ENCODE data around the gene ZNF467.

Gene ZNF467

GRCh38 chr7:149773446-149774236 is at the start of gene ZNF467:
Gene ZNF467 (minus strand): TSS chr7:149773588. CDS start chr7:149771032, 2,556 bp downstream.
- no peak for DNase-seq (ENCODE audit: low read depth)
- H3K4me3 ChIP-seq (ENCODE audit: low read length) = peak within 1 kb of the TSS; percentile 56
- TF ChIP-seq CTCF (IDR thresholded peaks at IDR 0.05; ENCODE audit: insufficient read depth, low read depth, low read length, missing control alignments) = no peak

GRCh38 chr7:149822353-149822943 is 49.1 kb upstream of the ZNF467 start:
- no peak for DNase-seq (ENCODE audit: low read depth)
- TF ChIP-seq CTCF (IDR thresholded peaks at IDR 0.05; ENCODE audit: insufficient read depth, low read depth, low read length, missing control alignments) = no peak
- H3K4me3 ChIP-seq (ENCODE audit: low read length) = no peak overlapping the region

- H3K4me3 ChIP-seq (ENCODE audit: low read length) = no peak overlapping the region
- no peak for TF ChIP-seq CTCF (IDR thresholded peaks at IDR 0.05; ENCODE audit: insufficient read depth, low read depth, low read length, missing control alignments)
- DNase-seq (ENCODE audit: low read depth) = no peak
Observed at GRCh38 chr7:149821191-149822148, 48.1 kb upstream of the ZNF467 start.

GRCh38 chr7:149820622-149821190 is 47.3 kb upstream of the ZNF467 start:
- no peak for TF ChIP-seq CTCF (IDR thresholded peaks at IDR 0.05; ENCODE audit: insufficient read depth, low read depth, low read length, missing control alignments)
- DNase-seq (ENCODE audit: low read depth) = no peak

GRCh38 chr7:149819961-149820340 is 46.6 kb upstream of the ZNF467 start:
- DNase-seq (ENCODE audit: low read depth) = no peak
- H3K4me3 ChIP-seq (ENCODE audit: low read length) = no peak overlapping the region
- TF ChIP-seq CTCF (IDR thresholded peaks at IDR 0.05; ENCODE audit: insufficient read depth, low read depth, low read length, missing control alignments) = no peak

More at GRCh38 chr7:149820622-149821190, 47.3 kb upstream of the ZNF467 start:
- H3K4me3 ChIP-seq (ENCODE audit: low read length) = no peak overlapping the region

GRCh38 chr7:149819141-149819960 is 46.0 kb upstream of the ZNF467 start:
- H3K4me3 ChIP-seq (ENCODE audit: low read length) = no peak overlapping the region
- TF ChIP-seq CTCF (IDR thresholded peaks at IDR 0.05; ENCODE audit: insufficient read depth, low read depth, low read length, missing control alignments) = no peak
- DNase-seq (ENCODE audit: low read depth) = no peak
